Measurements from ENCODE around the gene TMEM174. TPM values are rescaled to one million over a fixed set of nuclear protein-coding genes. Genes with fewer than 3 reads are reported as not detected.

TMEM174 gene
- total RNA-seq, 1 donor from 2014 or later = not detected

DNA sequence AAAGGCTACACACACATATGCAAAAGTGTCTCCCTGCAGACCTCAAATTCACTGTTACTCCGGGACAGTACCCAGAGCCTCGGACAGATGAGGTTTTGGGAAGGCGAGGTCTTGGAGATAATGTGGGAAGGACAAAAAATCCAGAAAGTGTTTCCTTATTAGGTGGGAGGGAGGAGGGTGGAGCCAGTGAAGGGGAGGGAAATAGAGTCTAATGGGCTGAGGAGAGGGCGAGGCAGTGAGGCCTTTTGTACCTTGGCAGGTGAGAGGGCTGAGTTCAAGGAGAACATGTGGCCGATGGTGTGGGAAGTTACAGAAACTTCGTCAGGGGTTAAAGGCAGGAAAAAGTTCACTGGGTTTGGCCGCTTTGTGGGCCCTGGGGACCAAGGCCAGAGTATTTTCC lies 22.1 kb upstream of the TMEM174 start:
- Histone ChIP-seq H3K9ac (ENCODE audit: low read length) (no peak overlapping the region), H3K36me3 (ENCODE audit: insufficient read depth, low read length) (no peaks in the 10 kb centered on the region), H3K27me3 (ENCODE audit: insufficient read depth, low read length) (peaks cover 2% of the 10 kb centered on the region), H3K27ac (ENCODE audit: low read depth, low read length) (no peak overlapping the region), H3K4me1 (ENCODE audit: insufficient read depth, low read length) (no peaks in the 10 kb centered on the region), H4K20me1 (ENCODE audit: insufficient read depth, low read length) (no peaks in the 10 kb centered on the region), H3K4me3 (ENCODE audit: insufficient read depth, low read depth, low read length) (no peak overlapping the region), H2AFZ (ENCODE audit: low read depth, low read length) (no peak overlapping the region), H3K4me2 (ENCODE audit: low read length) (no peak overlapping the region), H3K79me2 (ENCODE audit: insufficient read depth, low read length) (no peaks in the 10 kb centered on the region), H3K9me3 (ENCODE audit: insufficient read depth, low read depth, low read length) (no peaks in the 10 kb centered on the region)
- Mint-ChIP-seq H3K27me3 (ENCODE audit: low read depth, unreplicated experiment) (peaks cover 32% of the 10 kb centered on the region), H3K4me1 (ENCODE audit: low read depth, unreplicated experiment) (peaks cover 6% of the 10 kb centered on the region), H3K27ac (ENCODE audit: unreplicated experiment) (no peak overlapping the region), H3K4me3 (ENCODE audit: unreplicated experiment) (no peak overlapping the region), H3K9me3 (ENCODE audit: unreplicated experiment) (no peaks in the 10 kb centered on the region), H3K36me3 (ENCODE audit: low read depth, unreplicated experiment) (peaks cover 2% of the 10 kb centered on the region)
- FAIRE-seq = no peak
- TF ChIP-seq, protein P1, sequence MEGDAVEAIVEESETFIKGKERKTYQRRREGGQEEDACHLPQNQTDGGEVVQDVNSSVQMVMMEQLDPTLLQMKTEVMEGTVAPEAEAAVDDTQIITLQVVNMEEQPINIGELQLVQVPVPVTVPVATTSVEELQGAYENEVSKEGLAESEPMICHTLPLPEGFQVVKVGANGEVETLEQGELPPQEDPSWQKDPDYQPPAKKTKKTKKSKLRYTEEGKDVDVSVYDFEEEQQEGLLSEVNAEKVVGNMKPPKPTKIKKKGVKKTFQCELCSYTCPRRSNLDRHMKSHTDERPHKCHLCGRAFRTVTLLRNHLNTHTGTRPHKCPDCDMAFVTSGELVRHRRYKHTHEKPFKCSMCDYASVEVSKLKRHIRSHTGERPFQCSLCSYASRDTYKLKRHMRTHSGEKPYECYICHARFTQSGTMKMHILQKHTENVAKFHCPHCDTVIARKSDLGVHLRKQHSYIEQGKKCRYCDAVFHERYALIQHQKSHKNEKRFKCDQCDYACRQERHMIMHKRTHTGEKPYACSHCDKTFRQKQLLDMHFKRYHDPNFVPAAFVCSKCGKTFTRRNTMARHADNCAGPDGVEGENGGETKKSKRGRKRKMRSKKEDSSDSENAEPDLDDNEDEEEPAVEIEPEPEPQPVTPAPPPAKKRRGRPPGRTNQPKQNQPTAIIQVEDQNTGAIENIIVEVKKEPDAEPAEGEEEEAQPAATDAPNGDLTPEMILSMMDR (IDR thresholded peaks at IDR 0.05; ENCODE audit: insufficient read depth, low read depth, low read length) = no peak
- TF ChIP-seq EZH2 (IDR thresholded peaks at IDR 0.05; ENCODE audit: insufficient read depth, low read length) = no peak
- DNase-seq (ENCODE audit: low read depth) = no peak

- H2AFZ ChIP-seq (ENCODE audit: low read depth, low read length) = no peak overlapping the region
These were observed 21.1 kb upstream of the TMEM174 start for GRCh38 chr5:73151766-73152410.

More at GRCh38 chr5:73151766-73152410, 21.1 kb upstream of the TMEM174 start:
- Histone ChIP-seq H3K4me3 (ENCODE audit: insufficient read depth, low read depth, low read length) (no peak overlapping the region), H3K9me3 (ENCODE audit: insufficient read depth, low read depth, low read length) (no peaks in the 10 kb centered on the region), H4K20me1 (ENCODE audit: insufficient read depth, low read length) (no peaks in the 10 kb centered on the region), H3K4me2 (ENCODE audit: low read length) (no peak overlapping the region), H3K4me1 (ENCODE audit: insufficient read depth, low read length) (no peaks in the 10 kb centered on the region), H3K27me3 (ENCODE audit: insufficient read depth, low read length) (no peaks in the 10 kb centered on the region), H3K27ac (ENCODE audit: low read depth, low read length) (no peak overlapping the region), H3K36me3 (ENCODE audit: insufficient read depth, low read length) (no peaks in the 10 kb centered on the region), H3K9ac (ENCODE audit: low read length) (no peak overlapping the region), H3K79me2 (ENCODE audit: insufficient read depth, low read length) (no peaks in the 10 kb centered on the region)
- Mint-ChIP-seq H3K36me3 (ENCODE audit: low read depth, unreplicated experiment) (peaks cover 2% of the 10 kb centered on the region), H3K9me3 (ENCODE audit: unreplicated experiment) (no peaks in the 10 kb centered on the region), H3K27ac (ENCODE audit: unreplicated experiment) (no peak overlapping the region), H3K4me3 (ENCODE audit: unreplicated experiment) (no peak overlapping the region), H3K27me3 (ENCODE audit: low read depth, unreplicated experiment) (peaks cover 29% of the 10 kb centered on the region), H3K4me1 (ENCODE audit: low read depth, unreplicated experiment) (peaks cover 6% of the 10 kb centered on the region)
- no peak for FAIRE-seq
- no peak for DNase-seq (ENCODE audit: low read depth)
- no peak for TF ChIP-seq EZH2 (IDR thresholded peaks at IDR 0.05; ENCODE audit: insufficient read depth, low read length)
- TF ChIP-seq, protein P1 (IDR thresholded peaks at IDR 0.05; ENCODE audit: insufficient read depth, low read depth, low read length) = no peak

All from astrocyte (in vitro differentiated cells and primary cell).